Liver (tissue), 9 donors: ENCODE measurements around the gene SLCO2A1. TPM values are rescaled to one million over a fixed set of nuclear protein-coding genes. Genes with fewer than 3 reads are reported as not detected.

ENCODE experiments used
- DNase-seq: peaks from one replicate; pipeline ENCODE4 v3.0.0-alpha.2; 2017; ENCODE audit warnings: low spot score
- H3K27ac ChIP-seq, 2 donors: one replicate each; pipeline ENCODE4 v1.7.0; 2013; ENCODE audit warnings: inconsistent platforms in 2 of 2, low read length in 2 of 2, control low read depth in 1 of 2, low read depth in 1 of 2, mild to moderate bottlenecking in 1 of 2
- H3K27me3 ChIP-seq, 4 donors: one replicate each; pipeline versions ENCODE4 v1.6.1 to v1.7.0; 2013; ENCODE audit warnings: low read length in 3 of 4, inconsistent platforms in 1 of 4, mild to moderate bottlenecking in 1 of 4, moderate library complexity in 1 of 4; ENCODE audit not compliant: control insufficient read depth in 4 of 4, insufficient read depth in 4 of 4
- H3K36me3 ChIP-seq, 4 donors: one replicate each; pipeline versions ENCODE4 v1.6.1 to v1.7.0; 2013; ENCODE audit warnings: low read length in 3 of 4, mild to moderate bottlenecking in 3 of 4, low read depth in 1 of 4, moderate library complexity in 1 of 4; ENCODE audit not compliant: control insufficient read depth in 4 of 4, insufficient read depth in 3 of 4
- H3K4me1 ChIP-seq, 4 donors: one replicate each; pipeline versions ENCODE4 v1.6.1 to v1.7.0; 2013; ENCODE audit warnings: low read length in 3 of 4, mild to moderate bottlenecking in 3 of 4, moderate library complexity in 1 of 4; ENCODE audit not compliant: control insufficient read depth in 4 of 4, insufficient read depth in 4 of 4
- H3K4me3 ChIP-seq, 3 donors: one replicate each; pipeline versions ENCODE4 v1.6.1 to v1.7.0; 2013; ENCODE audit warnings: low read length in 3 of 3, control low read depth in 1 of 3, low read depth in 1 of 3, mild to moderate bottlenecking in 1 of 3
- H3K9ac ChIP-seq, 2 donors: one replicate each; pipeline ENCODE4 v1.7.0; 2013; ENCODE audit warnings: low read length in 2 of 2, mild to moderate bottlenecking in 2 of 2, moderate library complexity in 2 of 2, control low read depth in 1 of 2, low read depth in 1 of 2
- H3K9me3 ChIP-seq, 4 donors: one replicate each; pipeline versions ENCODE4 v1.6.1 to v1.7.0; 2013; ENCODE audit warnings: low read length in 3 of 4; ENCODE audit not compliant: control insufficient read depth in 4 of 4
- EGR1 ChIP-seq, 2 donors: IDR thresholded peaks; 2 replicates each; pipeline ENCODE4 v1.6.1; 2016 to 2018; ENCODE audit warnings: antibody characterized with exemption in 2 of 2, low read depth in 2 of 2
- FOXA1 ChIP-seq: IDR thresholded peaks from 2 replicates; pipeline ENCODE4 v1.6.1; 2016; ENCODE audit warnings: antibody characterized with exemption
- FOXA2 ChIP-seq: IDR thresholded peaks from 2 replicates; pipeline ENCODE4 v1.6.1; 2016; ENCODE audit warnings: antibody characterized with exemption
- GABPA ChIP-seq, 2 donors: IDR thresholded peaks in 1 of 2; conservative IDR thresholded peaks in 1 of 2; 2 replicates each; pipeline ENCODE4 v1.6.1; 2016; ENCODE audit warnings: antibody characterized with exemption in 2 of 2, mild to moderate bottlenecking in 1 of 2, moderate library complexity in 1 of 2
- HNF4A ChIP-seq, 2 donors: conservative IDR thresholded peaks; 2 replicates each; pipeline ENCODE4 v1.6.1; 2016; ENCODE audit warnings: antibody characterized with exemption in 2 of 2, mild to moderate bottlenecking in 2 of 2
- HNF4G ChIP-seq: IDR thresholded peaks from 2 replicates; pipeline ENCODE4 v1.6.1; 2016; ENCODE audit warnings: antibody characterized with exemption
- JUND ChIP-seq, 2 donors: IDR thresholded peaks; 2 replicates each; pipeline ENCODE4 v1.6.1; 2016; ENCODE audit warnings: antibody characterized with exemption in 2 of 2
- NR2F2 ChIP-seq: IDR thresholded peaks from 2 replicates; pipeline ENCODE4 v1.6.1; 2016; ENCODE audit warnings: antibody characterized with exemption
- RAD21 ChIP-seq, 2 donors: IDR thresholded peaks; 2 replicates each; pipeline ENCODE4 v1.6.1; 2016; ENCODE audit warnings: antibody characterized with exemption in 2 of 2, mild to moderate bottlenecking in 2 of 2
- RXRA ChIP-seq, 2 donors: IDR thresholded peaks; 2 replicates each; pipeline ENCODE4 v1.6.1; 2017 to 2018; ENCODE audit warnings: antibody characterized with exemption in 2 of 2, mild to moderate bottlenecking in 1 of 2
- SP1 ChIP-seq: IDR thresholded peaks from 2 replicates; pipeline ENCODE4 v1.6.1; 2018; ENCODE audit warnings: antibody characterized with exemption, mild to moderate bottlenecking
- TAF1 ChIP-seq: conservative IDR thresholded peaks from 2 replicates; pipeline ENCODE4 v1.6.1; 2016; ENCODE audit warnings: antibody characterized with exemption, mild to moderate bottlenecking
- YY1 ChIP-seq: IDR thresholded peaks from 2 replicates; pipeline ENCODE4 v1.6.1; 2016; ENCODE audit warnings: antibody characterized with exemption, mild to moderate bottlenecking
- WGBS: extraction: QIAGEN DNeasy Blood & Tissue Kit; methylation state at CpG from one replicate; pipeline ENCODE4 v1.1.7; 2013; 5-methylcytosine and 5-hydroxymethylcytosine counted together
- polyA plus RNA-seq, 2 donors: library from polyadenylated mRNA; stranded (reverse) in 1 of 2; unstranded in 1 of 2; fragments of 200-250 nt in 1 of 2; fragments of >200 nt in 1 of 2; fragmentation: Nextera tagmentation in 1 of 2; extraction: Ambion mirVana in 1 of 2; gene quantifications; one replicate each; pipeline versions ENCODE4 v1.2.1 to v1.2.3, GENCODE V29; 2013 to 2015
- total RNA-seq, 2 donors: library from RNA; depleted of rRNA; stranded (reverse); fragments of >200 nt; gene quantifications; one replicate each; pipeline ENCODE4 v1.2.3, GENCODE V29; 2014
- TF ChIP-seq, protein P1 (sequence below): fragments of 150-350 bp; IDR thresholded peaks from 2 replicates; pipeline ENCODE4 v1.5.1; 2017; ENCODE audit warnings: improper control_type of control experiment, low read depth, low read length; ENCODE audit not compliant: missing input control
- TF ChIP-seq, protein P2 (sequence below): IDR thresholded peaks from 2 replicates; pipeline ENCODE4 v1.6.1; 2016; ENCODE audit warnings: antibody characterized with exemption
- TF ChIP-seq, protein P3 (sequence below): IDR thresholded peaks from 2 replicates; pipeline ENCODE4 v1.6.1; 2016; ENCODE audit warnings: antibody characterized with exemption
- TF ChIP-seq, protein P4 (sequence below): IDR thresholded peaks from 2 replicates; pipeline ENCODE4 v1.6.1; 2016; ENCODE audit warnings: antibody characterized with exemption, mild to moderate bottlenecking
- TF ChIP-seq, protein P5 (sequence below): IDR thresholded peaks from 2 replicates; pipeline ENCODE4 v1.6.1; 2016; ENCODE audit warnings: antibody characterized with exemption
- donor health status: healthy.
- donor health status: healthy.
- donor health status: healthy.
- donor health status: healthy.
- donor health status: healthy.

Gene SLCO2A1
- total and polyA plus RNA-seq, 4 donors, result 0.56 to 3.1 (median 2.2) TPM

DNA sequence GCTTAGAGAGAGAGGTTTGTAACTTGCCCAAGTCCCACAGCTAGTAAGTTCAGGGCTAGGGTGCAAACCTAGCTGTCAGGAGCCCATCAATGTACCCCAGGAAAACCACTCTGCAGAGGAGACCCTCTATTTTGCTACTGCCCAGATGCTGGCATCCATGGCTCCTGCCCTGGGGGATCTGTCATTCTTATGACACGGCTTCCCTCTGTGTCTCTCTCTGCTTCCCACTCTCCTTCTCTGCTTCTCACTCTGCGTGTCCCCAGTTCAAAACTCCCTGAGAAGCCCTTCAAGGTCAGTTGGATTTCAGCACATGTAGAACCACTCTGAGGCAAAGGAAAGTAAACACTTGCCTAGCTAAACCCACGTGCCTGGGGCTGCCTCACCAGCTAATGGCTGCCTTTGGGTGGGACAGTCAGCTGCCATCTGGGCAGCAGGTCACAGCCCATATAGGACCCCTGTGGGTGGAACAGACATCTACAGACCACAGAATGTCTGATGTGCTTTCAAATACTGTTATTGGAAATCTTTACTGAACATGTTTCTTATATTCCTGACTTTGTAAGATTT is 29.4 kb upstream of the SLCO2A1 start:
- H3K4me3 ChIP-seq, result no peak overlapping the region
- H3K9ac ChIP-seq, result no peak overlapping the region
- no peak overlapping the region for H3K27ac ChIP-seq
- H3K36me3 ChIP-seq, result no peaks in the 10 kb centered on the region
- 82% methylated on average over 3 of the region's 3 CpGs for WGBS
- DNase-seq, result peak; percentile 28
- TF ChIP-seq, protein P1, sequence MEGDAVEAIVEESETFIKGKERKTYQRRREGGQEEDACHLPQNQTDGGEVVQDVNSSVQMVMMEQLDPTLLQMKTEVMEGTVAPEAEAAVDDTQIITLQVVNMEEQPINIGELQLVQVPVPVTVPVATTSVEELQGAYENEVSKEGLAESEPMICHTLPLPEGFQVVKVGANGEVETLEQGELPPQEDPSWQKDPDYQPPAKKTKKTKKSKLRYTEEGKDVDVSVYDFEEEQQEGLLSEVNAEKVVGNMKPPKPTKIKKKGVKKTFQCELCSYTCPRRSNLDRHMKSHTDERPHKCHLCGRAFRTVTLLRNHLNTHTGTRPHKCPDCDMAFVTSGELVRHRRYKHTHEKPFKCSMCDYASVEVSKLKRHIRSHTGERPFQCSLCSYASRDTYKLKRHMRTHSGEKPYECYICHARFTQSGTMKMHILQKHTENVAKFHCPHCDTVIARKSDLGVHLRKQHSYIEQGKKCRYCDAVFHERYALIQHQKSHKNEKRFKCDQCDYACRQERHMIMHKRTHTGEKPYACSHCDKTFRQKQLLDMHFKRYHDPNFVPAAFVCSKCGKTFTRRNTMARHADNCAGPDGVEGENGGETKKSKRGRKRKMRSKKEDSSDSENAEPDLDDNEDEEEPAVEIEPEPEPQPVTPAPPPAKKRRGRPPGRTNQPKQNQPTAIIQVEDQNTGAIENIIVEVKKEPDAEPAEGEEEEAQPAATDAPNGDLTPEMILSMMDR, result no peak
- TF ChIP-seq FOXA2 (no peak), JUND (IDR thresholded peaks at IDR 0.05) (no peak), FOXA1 (no peak), GABPA (IDR thresholded peaks at IDR 0.05 in 1 of 2, conservative IDR thresholded peaks at IDR 0.05 in 1 of 2) (no peak), RAD21 (IDR thresholded peaks at IDR 0.05) (no peak), HNF4G (no peak), TAF1 (no peak), SP1 (no peak), EGR1 (IDR thresholded peaks at IDR 0.05; ENCODE audit: low read depth in 2 of 2) (no peak)
- peaks cover 0 to 5% (median 2%) of the 10 kb centered on the region in 4 donors for H3K4me1 ChIP-seq
- H3K9me3 ChIP-seq, result no peaks in the 10 kb centered on the region
- H3K27me3 ChIP-seq, result no peaks in the 10 kb centered on the region

- no peaks in the 10 kb centered on the region for H3K9me3 ChIP-seq
- TF ChIP-seq HNF4G (no peak), EGR1 (IDR thresholded peaks at IDR 0.05; ENCODE audit: low read depth in 2 of 2) (no peak), NR2F2 (no peak), FOXA1 (no peak), GABPA (IDR thresholded peaks at IDR 0.05 in 1 of 2, conservative IDR thresholded peaks at IDR 0.05 in 1 of 2) (no peak), YY1 (no peak), RXRA (IDR thresholded peaks at IDR 0.05) (no peak), FOXA2 (no peak), TAF1 (no peak), RAD21 (IDR thresholded peaks at IDR 0.05) (no peak), HNF4A (conservative IDR thresholded peaks at IDR 0.05) (no peak), JUND (IDR thresholded peaks at IDR 0.05) (no peak), SP1 (no peak)
- TF ChIP-seq, protein P2, sequence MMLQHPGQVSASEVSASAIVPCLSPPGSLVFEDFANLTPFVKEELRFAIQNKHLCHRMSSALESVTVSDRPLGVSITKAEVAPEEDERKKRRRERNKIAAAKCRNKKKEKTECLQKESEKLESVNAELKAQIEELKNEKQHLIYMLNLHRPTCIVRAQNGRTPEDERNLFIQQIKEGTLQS, result no peak
- TF ChIP-seq, protein P3, sequence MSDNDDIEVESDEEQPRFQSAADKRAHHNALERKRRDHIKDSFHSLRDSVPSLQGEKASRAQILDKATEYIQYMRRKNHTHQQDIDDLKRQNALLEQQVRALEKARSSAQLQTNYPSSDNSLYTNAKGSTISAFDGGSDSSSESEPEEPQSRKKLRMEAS, result no peak
- TF ChIP-seq, protein P4, sequence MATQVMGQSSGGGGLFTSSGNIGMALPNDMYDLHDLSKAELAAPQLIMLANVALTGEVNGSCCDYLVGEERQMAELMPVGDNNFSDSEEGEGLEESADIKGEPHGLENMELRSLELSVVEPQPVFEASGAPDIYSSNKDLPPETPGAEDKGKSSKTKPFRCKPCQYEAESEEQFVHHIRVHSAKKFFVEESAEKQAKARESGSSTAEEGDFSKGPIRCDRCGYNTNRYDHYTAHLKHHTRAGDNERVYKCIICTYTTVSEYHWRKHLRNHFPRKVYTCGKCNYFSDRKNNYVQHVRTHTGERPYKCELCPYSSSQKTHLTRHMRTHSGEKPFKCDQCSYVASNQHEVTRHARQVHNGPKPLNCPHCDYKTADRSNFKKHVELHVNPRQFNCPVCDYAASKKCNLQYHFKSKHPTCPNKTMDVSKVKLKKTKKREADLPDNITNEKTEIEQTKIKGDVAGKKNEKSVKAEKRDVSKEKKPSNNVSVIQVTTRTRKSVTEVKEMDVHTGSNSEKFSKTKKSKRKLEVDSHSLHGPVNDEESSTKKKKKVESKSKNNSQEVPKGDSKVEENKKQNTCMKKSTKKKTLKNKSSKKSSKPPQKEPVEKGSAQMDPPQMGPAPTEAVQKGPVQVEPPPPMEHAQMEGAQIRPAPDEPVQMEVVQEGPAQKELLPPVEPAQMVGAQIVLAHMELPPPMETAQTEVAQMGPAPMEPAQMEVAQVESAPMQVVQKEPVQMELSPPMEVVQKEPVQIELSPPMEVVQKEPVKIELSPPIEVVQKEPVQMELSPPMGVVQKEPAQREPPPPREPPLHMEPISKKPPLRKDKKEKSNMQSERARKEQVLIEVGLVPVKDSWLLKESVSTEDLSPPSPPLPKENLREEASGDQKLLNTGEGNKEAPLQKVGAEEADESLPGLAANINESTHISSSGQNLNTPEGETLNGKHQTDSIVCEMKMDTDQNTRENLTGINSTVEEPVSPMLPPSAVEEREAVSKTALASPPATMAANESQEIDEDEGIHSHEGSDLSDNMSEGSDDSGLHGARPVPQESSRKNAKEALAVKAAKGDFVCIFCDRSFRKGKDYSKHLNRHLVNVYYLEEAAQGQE, result no peak
- TF ChIP-seq, protein P5, sequence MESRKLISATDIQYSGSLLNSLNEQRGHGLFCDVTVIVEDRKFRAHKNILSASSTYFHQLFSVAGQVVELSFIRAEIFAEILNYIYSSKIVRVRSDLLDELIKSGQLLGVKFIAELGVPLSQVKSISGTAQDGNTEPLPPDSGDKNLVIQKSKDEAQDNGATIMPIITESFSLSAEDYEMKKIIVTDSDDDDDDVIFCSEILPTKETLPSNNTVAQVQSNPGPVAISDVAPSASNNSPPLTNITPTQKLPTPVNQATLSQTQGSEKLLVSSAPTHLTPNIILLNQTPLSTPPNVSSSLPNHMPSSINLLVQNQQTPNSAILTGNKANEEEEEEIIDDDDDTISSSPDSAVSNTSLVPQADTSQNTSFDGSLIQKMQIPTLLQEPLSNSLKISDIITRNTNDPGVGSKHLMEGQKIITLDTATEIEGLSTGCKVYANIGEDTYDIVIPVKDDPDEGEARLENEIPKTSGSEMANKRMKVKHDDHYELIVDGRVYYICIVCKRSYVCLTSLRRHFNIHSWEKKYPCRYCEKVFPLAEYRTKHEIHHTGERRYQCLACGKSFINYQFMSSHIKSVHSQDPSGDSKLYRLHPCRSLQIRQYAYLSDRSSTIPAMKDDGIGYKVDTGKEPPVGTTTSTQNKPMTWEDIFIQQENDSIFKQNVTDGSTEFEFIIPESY, result no peak
- TF ChIP-seq, protein P1, result no peak
- no peak overlapping the region for H3K27ac ChIP-seq
- DNase-seq, result peak; percentile 30
- no peaks in the 10 kb centered on the region for H3K27me3 ChIP-seq
- no peak overlapping the region for H3K9ac ChIP-seq
- 79% methylated on average over 7 of the region's 7 CpGs for WGBS
- H3K4me3 ChIP-seq, result no peak overlapping the region
- H3K4me1 ChIP-seq, result peaks cover 0 to 5% (median 2%) of the 10 kb centered on the region in 4 donors
- no peaks in the 10 kb centered on the region for H3K36me3 ChIP-seq
Measured at GRCh38 chr3:134057654-134058110, 28.0 kb upstream of the SLCO2A1 start.
